Measurements from ENCODE around the gene NCF4.

DNA sequence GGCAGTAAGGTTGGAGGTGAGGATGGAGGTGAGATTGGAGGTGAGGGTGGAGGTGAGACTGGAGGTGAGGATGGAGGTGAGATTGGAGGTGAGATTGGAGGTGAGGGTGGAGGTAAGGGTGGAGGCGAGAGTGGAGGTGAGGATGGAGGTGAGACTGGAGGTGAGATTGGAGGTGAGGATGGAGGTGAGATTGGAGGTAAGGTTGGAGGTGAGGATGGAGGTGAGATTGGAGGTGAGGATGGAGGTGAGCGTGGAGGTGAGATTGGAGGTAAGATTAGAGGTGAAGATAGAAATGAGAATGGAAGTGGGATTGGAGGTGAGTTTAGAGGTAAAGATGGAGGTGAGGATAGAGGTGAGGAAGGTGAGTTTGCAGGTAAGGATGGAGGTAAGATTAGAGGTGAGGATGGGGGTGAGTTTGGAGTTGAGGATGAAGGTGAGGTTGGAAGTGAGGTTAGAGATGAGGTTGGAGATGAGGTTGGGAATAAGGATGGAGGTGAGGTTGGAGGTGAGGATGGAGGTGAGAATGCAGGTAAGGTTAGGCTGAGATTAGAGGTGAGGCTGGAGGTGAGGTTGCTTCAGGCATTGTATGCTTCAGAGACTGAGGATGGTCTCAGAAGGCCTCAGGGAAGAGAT is 12.2 kb downstream of the NCF4 start:
- TF ChIP-seq, protein P1, sequence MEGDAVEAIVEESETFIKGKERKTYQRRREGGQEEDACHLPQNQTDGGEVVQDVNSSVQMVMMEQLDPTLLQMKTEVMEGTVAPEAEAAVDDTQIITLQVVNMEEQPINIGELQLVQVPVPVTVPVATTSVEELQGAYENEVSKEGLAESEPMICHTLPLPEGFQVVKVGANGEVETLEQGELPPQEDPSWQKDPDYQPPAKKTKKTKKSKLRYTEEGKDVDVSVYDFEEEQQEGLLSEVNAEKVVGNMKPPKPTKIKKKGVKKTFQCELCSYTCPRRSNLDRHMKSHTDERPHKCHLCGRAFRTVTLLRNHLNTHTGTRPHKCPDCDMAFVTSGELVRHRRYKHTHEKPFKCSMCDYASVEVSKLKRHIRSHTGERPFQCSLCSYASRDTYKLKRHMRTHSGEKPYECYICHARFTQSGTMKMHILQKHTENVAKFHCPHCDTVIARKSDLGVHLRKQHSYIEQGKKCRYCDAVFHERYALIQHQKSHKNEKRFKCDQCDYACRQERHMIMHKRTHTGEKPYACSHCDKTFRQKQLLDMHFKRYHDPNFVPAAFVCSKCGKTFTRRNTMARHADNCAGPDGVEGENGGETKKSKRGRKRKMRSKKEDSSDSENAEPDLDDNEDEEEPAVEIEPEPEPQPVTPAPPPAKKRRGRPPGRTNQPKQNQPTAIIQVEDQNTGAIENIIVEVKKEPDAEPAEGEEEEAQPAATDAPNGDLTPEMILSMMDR (IDR thresholded peaks at IDR 0.05): no peak
- TF ChIP-seq POLR2A (IDR thresholded peaks at IDR 0.05): no peak
